HG02678 (cell line): Measurements from ENCODE around the gene CHI3L2.

ENCODE experiments used
- ATAC-seq: cut with Tn5 transposase; IDR thresholded peaks from one replicate; pipeline ENCODE4 v1.9.1; 2021; ENCODE audit warnings: mild to moderate bottlenecking, moderate library complexity; ENCODE audit not compliant: unreplicated experiment

Gene CHI3L2

DNA sequence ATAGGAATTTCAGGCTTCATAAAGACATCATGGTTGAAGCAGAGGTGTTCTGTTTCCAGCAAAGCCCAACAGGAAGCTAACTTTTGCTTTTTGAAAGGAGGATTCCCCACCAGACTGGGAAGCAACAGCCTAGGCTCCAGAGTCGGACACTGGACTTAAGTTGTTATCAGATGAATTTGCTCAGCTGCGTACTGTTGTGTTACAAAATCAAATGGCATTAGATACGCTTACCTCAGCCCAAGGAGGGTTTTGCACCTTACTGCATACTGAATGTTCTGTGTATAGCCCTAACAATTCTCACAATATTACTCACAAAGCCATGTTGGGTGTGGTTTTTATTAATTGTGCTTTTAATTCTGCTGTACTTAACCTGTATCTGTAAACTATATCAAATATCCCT lies 62.6 kb downstream of the CHI3L2 start:
- no peak for ATAC-seq

DNA sequence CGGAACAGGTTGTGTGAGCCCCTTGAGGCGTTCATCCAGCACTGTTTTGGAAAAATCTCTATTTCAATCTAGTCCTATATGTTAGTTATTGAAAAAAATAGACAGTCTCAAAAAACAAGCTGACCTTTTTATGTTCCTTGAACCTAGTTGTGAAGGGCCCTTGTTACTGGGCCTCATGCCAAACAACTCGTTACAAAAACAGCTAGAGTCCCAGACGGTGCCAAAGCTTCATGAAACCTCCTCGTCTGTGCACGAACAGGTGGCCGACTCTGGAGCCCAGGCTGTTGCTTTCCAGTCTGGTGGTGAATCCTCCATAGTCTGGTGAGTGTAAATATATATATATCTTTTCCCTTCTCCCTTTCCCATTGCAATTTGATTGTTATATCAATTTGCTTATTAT lies 63.1 kb downstream of the CHI3L2 start, which contains the start of gene CHIA:
Gene CHIA, plus strand, starts transcription at position 222 of the 400 bp plus-strand sequence. CDS start 19,617 bp downstream, outside the sequence.
- no peak for ATAC-seq
